Measurements from ENCODE around the gene ENTPD3. TPM values are rescaled to one million over a fixed set of nuclear protein-coding genes. Genes with fewer than 3 reads are reported as not detected.

ENTPD3 gene, protein sequence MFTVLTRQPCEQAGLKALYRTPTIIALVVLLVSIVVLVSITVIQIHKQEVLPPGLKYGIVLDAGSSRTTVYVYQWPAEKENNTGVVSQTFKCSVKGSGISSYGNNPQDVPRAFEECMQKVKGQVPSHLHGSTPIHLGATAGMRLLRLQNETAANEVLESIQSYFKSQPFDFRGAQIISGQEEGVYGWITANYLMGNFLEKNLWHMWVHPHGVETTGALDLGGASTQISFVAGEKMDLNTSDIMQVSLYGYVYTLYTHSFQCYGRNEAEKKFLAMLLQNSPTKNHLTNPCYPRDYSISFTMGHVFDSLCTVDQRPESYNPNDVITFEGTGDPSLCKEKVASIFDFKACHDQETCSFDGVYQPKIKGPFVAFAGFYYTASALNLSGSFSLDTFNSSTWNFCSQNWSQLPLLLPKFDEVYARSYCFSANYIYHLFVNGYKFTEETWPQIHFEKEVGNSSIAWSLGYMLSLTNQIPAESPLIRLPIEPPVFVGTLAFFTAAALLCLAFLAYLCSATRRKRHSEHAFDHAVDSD
- 0.13 TPM in 1 of 2 replicates, not detected in the other for total RNA-seq

DNA sequence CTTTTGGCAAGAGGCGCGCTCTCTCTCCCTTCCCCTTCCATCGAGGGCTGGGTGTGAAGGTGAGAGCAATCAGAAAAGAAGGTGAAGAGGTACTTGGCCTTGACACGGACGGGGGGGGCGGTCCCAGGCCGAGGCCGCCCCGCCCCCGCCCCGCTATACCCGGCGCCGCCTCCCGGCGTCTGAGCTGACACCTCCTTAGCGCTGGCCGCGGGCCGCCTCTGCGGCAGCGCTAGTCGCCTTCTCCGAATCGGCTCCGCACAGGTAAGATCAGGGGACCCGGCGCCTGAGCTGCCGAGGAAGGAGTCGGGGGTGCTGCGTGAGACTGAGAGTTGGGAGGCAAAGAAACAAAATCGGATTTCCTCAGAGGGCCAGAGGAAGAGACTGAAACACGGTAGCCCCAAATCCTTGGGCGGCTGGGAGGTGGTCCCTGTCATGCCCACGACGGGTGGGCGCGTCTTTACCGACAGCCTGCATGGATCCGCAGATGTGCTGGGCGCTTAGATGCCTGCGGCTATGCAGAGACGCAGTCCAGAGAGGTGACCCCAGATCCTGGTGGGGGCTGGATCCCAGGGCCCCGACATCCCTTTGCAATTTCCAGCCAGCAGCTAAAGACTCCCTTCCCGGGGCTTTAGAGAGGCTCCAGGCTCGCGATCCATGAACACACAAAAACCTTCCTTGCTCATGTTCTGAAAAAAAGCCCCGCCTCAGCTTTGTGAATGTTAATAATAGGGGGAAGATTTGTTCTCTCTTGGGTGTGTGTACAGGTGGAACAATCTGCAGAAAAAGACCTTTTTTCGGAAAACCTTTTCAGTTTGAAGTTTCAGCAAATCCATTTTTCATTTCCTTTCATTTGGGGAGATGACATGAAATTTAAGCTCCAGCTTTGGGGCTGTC lies at the start of gene ENTPD3:
Gene ENTPD3, plus strand, starts transcription at position 184 of the 894 bp plus-strand sequence. CDS start 874 bp downstream, outside the sequence.
- DNase-seq (ENCODE audit: low read depth in 2 of 2): peak in 1 of 2 donors; percentile 14

DNA sequence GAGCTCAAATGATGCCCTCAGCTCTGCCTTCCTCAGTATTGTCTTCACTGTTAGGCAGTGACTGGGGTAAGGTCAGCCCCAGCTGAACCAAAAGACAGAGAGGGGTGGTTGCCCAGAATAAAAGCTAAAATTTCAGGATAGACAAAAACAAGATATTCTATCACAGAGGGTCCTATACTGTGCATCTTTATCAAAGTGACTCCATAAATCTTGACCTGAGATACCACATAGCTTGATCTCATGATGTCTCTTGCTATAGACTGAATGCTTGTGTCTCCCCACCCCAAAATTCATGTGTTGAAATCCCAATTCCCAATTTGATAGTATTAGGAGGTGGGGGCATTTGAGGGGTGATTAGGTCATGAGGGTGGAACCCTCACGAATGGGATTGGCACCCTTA lies 47.1 kb upstream of the ENTPD3 start:
- DNase-seq (ENCODE audit: low read depth in 2 of 2): no peak

DNA sequence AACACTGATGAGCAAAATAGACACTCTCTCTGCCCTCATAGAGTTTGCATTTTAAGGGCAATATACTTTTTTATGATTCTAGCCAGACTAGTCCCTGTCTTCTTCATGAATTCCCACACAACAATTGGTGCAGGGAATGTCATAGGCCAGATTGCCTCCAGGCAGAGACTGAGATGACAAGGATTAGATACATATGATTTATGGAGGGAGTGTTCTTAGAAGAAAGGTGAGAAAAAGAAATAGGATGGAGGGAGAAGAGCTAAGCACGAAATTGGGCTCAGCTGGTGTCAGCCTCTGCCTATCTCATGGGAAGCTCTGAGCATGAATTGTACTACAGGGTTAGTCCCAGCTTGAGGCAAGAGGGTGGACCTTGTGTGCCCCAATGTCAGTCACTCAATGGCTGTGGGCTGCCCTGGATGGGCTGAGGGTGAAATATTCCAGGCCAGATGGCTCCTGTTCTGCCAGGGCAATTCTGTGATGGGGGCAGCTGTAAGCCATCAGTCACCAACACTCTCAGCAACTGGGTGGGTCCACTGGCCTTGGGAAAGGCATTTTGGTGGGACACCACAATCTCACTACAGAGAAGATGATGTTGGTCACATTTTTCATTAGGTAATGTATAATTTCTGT lies 46.3 kb upstream of the ENTPD3 start:
- no peak for DNase-seq (ENCODE audit: low read depth in 2 of 2)

DNA sequence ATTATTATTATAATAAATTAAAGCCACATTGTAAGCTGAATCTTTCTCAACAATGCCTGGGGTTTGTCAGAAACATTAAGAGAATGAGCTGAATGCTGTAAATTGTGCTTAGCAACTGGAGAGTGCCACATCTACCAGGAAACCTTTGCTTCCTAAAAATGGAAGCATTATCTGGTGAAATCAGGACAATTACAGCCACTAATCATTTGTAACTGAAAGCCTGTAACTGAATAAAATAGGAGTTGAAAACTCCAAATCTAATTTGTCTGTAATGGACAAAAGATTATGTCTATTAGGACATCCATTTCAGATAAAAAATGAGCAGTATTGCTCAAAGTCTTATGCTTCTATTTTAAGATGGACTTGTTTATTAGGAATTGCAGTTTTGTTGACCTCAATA lies 45.3 kb upstream of the ENTPD3 start:
- no peak for DNase-seq (ENCODE audit: low read depth in 2 of 2)

DNA sequence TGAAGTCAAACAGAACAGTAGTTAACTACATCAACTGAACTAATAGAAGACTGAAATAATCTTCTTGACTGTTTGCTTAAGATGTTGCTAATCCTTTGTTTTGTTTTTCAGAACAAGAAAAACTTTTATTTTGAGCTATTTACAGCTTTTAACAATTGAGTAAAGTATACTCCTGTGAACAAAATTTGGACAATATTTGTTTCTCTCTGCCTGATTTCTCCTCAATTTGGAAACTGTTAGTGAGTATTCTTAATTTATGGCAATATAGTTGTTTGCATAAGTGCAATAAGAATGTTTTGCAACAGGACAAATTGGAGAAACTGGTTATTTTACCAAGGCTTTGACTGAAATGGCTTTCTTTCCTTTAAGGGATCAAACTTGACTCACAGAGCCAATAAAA lies 36.5 kb upstream of the ENTPD3 start:
- no peak for DNase-seq (ENCODE audit: low read depth in 2 of 2)

DNA sequence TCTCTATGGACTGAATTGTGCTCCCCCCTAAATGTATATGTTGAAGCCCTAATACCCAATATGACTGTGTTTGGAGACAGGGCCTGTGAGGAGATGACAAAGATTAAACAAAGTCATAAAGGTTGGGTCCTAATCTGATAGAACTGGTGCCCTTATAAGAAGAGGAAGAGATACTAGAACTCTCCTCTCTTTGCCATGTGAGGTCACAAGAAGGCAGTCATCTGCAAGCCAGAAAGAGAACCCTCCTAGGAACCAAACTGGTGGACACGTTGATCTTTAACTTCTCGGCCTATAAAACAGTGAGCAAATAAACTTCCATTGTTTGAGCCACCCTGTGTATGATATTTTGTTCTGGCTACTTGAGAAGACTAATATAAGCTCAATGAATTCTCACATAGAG lies 31.6 kb upstream of the ENTPD3 start:
- DNase-seq (ENCODE audit: low read depth in 2 of 2): no peak

DNA sequence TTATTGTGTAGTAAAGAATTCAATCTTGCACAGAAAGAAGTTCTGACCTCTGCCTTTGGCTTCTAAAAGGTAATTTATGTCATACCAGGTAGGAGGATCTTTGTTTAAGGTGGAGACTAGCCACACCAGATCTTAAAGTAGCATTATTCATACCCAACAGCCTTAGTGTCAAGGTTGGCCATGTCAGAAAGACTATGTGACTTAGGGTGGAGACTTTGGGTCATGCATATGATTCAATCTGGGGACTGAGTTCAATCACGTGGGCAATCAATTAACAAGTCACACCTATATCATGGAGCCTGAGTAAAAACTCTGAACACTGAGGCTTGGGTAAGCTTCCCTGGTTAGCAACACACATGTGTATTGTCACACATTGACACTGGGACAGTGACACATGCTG lies 28.5 kb upstream of the ENTPD3 start:
- DNase-seq (ENCODE audit: low read depth in 2 of 2): no peak

DNA sequence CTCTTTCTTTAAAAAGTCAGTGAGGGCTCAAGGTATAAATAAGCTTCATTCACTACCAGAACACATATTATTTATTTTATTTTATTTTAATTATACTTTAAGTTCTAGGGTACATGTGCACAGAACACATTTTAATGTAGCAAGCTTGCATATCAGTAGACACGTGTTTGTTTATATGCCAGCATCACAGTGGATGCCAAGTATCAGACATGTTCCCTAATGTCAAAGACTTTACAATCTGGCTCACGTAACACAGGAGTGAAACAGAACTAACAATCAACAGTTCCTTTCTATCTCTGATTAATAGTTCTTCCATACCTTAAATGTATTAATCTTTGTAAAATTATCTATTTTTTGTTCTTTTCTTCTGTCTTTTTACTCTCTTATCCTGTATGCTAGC lies 23.3 kb upstream of the ENTPD3 start:
- no peak for DNase-seq (ENCODE audit: low read depth in 2 of 2)

DNA sequence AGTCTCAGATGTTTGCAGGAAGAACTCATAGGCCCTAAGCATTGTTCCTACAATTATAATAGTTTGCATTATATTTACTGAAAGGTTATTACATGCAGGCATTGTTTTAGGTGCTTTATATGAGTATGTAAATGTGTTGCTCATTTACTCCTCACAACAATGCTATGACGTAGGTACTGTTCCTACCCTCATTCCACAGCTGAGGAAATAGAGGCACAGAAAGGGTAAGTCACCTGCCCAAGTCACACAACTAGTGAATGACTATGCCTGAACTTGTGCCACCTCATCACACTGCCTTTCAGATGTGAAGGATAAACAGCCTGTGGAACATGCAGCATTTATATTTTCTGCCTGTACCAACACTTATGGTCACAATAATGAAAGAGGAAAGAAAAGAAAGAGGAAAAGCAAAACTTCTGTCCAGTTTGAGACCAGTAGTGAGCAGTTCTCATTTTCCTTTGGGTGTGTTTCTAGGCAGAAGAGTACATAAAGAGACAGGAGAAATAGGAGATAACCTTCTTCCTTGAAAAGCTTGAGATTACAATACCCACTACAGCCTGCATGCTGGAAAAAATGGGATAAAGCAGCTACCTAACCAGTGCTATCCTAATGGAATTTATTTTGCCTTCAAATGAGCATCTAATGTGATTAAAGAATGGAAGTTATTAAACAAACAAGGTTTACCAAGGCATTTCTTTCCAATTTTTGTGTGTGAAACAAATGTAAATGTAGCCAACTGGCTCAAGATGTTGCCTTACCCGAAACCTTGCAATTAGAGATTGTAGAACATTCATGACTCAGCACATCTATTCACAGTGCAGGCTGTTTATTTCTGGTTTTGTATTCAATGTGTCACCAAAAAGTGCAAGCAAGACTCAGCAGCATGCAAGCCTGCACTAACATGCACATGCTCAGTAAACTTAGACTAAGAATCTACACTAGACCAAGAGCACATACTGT lies 20.5 kb upstream of the ENTPD3 start:
- no peak for DNase-seq (ENCODE audit: low read depth in 2 of 2)

DNA sequence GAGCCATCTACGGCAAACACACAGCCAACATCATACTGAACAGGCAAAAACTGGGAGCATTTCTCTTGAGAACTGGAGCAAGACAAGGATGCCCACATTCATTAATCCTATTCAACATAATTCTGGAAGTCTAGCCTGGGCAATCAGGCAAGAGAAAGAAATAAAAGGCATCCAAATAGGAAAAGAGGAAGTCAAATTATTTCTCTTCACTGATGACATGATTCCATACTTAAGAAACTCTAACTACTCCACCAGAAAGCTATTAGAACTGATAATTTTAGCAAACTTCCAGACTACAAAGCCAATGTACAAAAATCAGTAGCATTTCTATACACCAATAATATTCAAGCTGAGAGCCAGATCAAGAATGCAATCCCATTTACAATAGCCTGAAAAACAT lies 17.3 kb upstream of the ENTPD3 start:
- no peak for DNase-seq (ENCODE audit: low read depth in 2 of 2)

DNA sequence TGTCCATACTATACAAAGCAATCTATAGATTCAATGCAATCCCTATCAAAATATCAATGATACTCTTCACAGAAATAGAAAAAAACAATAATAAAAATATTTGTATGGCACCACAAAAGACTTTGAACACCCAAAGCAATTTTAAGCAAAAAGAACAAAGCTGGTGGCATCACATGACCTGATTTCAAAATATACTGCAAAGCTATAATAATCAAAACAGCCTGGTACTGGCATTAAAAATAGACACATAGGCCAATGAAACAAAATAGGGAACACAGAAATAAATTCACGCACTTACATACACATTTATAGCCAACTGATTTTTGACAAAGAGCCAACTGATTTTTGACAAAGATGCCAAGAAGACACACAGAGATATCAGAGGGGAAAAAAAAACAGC lies 9.2 kb upstream of the ENTPD3 start:
- no peak for DNase-seq (ENCODE audit: low read depth in 2 of 2)

DNA sequence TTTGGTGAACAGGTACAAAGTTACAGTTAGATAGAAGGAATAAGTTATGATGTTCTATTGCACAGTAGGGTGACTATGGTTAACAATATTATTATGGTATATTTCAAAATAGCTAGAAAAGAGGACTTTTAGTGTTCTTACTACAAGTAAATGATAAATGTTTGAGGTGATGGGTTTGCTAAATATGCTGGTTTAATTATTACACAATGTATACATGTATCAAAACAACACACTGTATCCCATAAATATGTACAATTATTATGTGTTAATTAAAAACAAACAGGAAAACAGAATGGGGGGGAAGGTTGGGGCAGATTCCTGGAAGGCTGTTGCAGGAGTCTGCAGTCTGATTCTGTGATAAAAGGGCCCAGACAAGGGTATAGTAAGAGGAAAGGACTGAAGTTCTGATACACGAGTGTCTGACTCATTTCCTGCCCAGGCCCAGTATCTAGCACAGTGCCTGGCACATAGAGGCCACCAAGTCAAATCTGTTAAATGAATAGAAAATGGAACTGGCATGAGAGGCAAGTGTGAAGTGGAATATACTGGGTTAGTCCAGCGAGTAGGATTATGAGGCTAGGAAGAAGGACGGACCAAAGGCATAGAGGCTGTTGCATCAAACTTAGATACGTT lies 7.2 kb upstream of the ENTPD3 start:
- DNase-seq (ENCODE audit: low read depth in 2 of 2): no peak

DNA sequence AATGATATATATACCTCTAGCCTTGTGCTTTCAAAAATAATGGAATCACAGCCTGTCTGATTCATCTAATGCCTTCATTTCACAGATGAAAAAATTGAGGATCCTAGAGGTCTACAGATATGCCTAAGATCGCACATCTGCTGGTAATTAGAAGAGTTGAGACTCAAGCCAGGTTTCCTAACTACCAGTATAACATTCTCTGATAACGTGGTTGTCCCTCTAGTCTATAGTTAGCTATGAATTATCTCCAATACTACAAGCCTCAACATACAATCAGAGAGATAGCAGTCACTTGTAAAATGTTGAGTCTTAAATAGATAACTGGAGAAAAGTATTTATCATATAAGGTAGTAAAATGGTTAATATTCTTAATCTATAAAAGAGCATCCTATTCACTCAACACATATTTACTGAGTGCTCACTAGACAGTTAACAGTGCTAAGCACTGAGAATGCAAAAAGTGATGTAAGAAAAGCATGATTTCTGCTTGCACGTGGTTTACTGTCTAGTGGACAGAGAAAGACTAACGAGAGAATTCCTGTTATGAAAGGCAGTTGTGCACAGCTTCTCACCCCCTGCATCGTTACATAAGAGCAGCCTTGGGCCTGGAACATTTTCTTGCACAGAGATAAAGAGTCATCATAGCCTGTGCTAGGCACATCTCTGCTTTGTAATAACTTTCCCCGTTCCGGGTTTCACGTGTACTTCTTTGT lies 4.9 kb upstream of the ENTPD3 start:
- no peak for DNase-seq (ENCODE audit: low read depth in 2 of 2)

DNA sequence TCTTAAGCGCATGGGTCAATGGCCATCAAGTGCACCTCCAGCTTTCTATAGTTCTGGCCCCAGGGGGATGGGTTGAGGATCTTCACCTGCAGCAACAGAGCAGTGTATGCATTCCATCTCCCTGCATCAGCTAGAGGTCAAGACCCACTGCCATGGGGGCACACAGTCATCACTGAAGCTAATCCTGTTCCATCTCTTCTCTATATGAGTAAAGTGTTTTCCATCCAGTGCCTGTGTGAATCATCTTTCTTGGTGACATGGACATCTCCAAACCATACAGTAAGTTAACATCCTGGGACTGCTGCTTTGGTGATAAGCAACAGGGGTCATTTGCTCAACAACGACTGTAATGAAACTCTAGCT lies 4.4 kb upstream of the ENTPD3 start:
- no peak for DNase-seq (ENCODE audit: low read depth in 2 of 2)

DNA sequence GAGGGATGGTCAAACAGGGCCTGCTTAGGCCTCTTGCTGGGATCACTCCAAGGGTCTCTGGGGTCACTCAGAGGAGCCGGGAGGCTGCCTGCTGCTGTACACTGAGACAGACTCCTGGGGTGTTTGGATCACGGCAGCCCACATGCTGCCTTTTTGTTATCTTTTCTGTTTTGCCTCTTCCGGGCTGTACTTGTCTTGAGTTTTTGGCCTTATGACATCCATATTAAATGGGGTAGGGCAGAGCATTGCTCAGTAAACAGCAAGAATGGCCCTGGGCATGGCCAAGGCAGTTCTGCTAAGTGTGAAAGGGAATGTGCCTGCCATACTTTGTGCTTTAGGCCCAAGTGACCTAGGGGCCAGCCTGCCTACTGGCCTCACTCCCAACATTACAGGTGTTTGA lies 771 bp upstream of the ENTPD3 start:
- no peak for DNase-seq (ENCODE audit: low read depth in 2 of 2)

DNA sequence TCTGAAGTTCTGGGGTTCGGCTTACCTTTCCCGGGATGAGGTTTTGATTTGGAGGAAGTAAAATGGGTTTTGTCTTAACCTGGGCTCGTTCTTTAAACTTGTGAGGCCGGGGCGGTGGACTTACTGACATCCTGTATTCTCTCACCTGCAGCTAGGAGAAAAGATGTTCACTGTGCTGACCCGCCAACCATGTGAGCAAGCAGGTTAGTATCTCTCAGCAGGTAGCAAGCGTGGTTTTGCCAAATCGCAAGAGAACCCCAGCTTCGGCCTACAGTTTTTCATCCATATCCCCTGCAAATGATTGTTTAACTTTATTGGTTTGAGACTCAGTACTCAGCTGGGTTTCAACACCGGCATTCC lies 891 bp downstream of the ENTPD3 start:
- DNase-seq (ENCODE audit: low read depth in 2 of 2): no peak

DNA sequence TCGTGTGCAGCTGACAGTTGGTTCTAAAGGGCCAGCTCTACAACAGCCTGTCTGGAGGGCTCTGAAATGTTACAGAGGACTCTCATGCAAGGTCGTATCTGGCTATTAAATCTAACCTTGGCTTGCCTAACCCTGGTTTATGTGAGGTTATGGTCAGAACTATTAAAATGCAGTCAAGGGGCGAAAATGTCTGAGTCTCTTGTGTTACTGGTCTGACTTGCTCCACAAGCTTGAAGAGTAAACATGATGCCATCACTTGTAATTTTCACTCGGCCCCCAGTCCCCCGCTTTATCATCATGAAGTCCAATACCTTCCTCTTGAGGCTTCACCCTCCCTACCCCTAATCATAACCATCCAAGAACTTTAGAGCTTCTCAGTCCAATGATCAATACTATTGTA lies 9.4 kb downstream of the ENTPD3 start:
- DNase-seq (ENCODE audit: low read depth in 2 of 2): no peak

DNA sequence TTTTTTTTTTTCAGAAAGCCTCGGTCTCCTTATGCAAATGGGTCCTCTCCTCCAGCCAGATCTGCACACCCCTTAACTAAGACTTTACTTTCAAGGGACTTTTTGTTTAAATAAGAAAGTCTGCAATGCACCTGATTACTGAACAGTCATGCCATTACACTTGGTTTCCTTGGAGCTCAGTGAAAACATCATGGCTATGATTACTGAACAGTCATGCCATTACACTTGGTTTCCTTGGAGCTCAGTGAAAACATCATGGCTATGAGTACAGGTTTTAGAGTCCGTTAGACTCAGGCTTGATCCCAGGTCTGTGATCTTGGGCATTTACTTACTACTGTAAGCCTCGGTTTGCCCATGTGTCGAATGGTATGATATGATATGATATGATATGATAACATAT lies 10.1 kb downstream of the ENTPD3 start:
- no peak for DNase-seq (ENCODE audit: low read depth in 2 of 2)

DNA sequence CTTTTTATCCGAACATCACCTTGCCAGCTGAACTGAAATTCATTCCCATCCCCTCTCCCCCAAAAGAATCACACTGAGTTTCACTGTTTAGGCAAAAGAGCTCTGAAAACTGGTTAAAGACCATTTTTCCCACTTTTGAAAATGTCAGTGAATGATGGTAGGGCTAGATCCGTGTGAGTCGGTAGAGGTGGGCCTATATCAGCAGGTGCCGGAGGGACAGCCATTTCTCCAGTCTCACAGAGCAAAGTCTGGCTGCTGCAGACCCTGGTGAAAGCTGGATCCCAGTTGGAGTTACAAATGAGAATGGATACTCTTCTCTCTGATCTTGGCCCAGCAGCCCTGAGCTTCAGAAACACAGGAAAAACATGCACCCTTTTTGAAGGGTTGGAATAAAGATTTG lies 10.9 kb downstream of the ENTPD3 start:
- no peak for DNase-seq (ENCODE audit: low read depth in 2 of 2)

DNA sequence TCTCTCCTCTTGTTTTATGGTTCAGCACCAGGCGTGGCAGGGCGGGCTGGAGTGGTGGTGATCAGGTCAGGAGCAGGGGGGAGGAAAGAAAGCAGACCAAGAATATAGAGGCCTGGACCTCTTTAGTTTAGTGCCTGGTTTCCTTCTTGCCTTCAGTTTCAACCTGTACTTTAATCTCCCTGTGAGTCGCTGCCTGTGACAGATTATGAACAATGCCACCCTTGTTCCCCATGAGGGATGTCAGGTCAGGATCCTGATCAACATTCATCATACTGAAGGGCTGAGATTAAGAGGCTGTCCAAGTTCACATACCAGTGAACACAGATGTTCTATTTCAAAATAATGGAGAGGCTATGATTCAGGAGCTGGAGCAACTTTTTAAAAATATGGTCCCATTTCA lies 11.4 kb downstream of the ENTPD3 start:
- DNase-seq (ENCODE audit: low read depth in 2 of 2): no peak

Data from dermis microvascular lymphatic vessel endothelial cell (primary cell).